HG02840 (cell line): ENCODE results near the gene WDR54.
A peak's percentile ranks its signal among the peaks of the same experiment; 100 is the strongest.

Experiments used
- ATAC-seq: cut with Tn5 transposase; IDR thresholded peaks from one replicate; pipeline ENCODE4 v1.9.1; 2021; ENCODE audit warnings: mild to moderate bottlenecking, moderate library complexity, moderate number of reproducible peaks; ENCODE audit not compliant: unreplicated experiment, low FRiP score

Gene WDR54, protein sequence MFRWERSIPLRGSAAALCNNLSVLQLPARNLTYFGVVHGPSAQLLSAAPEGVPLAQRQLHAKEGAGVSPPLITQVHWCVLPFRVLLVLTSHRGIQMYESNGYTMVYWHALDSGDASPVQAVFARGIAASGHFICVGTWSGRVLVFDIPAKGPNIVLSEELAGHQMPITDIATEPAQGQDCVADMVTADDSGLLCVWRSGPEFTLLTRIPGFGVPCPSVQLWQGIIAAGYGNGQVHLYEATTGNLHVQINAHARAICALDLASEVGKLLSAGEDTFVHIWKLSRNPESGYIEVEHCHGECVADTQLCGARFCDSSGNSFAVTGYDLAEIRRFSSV

GRCh38 chr2:74421221-74421870, at the start of gene WDR54, which contains the start of gene C2orf81:
Gene WDR54, plus strand, starts transcription at chr2:74421730. Its CDS starts 424 bp downstream, at chr2:74422154.
Gene C2orf81, minus strand, starts transcription at chr2:74421619. Its CDS starts 59 bp downstream, at chr2:74421560.
- peak; percentile 92 for ATAC-seq

- ATAC-seq, result no peak
Measured at GRCh38 chr2:74372674-74373073, 48.9 kb upstream of the WDR54 start.

GRCh38 chr2:74373221-74373676, 48.3 kb upstream of the WDR54 start:
- ATAC-seq, result no peak

DNA sequence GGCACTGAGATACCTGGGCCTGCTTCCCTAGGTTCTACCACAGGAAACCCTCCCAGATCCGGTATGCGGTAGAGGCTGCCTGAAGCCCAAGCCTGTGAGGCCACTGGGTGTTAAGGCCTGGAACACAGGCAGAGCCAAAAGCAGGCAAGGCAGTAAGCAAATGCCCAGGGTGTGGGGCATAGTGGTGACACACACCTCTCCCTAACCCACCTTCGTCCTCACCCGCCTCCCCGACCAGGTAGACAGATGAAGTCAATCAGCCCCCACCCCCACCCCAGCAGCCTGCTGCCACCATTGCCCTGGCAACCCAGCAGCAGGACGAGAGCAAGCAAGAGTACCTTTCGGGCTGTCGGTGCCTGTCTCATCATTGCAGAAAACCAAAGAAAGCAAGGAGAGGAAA, 47.5 kb upstream of the WDR54 start:
- ATAC-seq, result no peak

DNA sequence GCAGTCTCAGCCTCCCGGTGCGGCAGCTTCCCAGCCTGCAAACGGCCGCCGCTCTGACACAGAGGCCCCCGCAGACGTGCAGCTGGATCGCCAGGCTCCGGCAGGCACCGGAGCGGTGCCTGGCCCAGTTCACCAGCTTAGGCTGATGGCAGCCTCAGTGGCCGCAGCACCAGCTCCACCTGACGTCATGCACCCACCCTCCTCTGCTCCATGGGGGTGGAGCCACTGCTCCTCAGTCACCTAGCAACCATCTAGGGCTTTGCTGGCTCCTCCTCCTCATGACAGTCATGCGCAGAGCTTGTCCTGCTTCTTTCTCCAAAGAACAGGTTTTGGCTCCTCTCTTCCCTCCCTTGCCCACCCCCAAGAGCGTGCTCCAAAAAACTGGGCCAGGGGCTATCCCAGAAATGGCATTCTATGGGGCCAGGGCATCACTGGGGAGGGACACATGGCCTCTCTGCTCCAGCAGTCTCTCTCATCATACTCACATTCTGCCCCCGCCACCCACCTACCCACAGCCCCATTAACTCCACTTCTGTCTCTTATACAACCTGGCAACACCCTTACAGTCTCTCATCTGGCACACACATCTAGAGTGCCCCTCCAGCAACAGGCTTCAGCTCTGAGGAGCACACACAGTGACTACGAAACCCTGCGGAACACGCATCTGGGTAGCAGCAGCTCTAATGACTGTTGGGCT, 46.9 kb upstream of the WDR54 start:
- no peak for ATAC-seq

DNA sequence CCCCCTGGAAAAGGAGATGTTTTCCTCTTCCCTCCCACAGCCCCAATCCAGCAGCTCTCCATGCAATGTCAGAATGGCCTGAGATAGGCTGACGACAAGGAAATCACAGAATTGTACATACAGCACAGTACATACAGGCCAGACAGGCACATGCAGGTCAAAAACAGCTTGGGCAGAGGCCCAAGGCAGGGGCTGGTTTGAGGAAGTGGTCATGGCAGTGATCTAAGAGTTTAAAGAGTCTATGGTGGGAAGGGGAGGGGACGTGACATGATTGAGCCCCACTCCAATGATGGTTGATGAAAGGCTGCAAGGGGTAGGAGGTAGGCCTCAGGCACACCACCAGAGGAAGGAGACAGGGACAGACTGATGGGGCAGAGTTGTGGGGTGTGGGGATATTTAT, 45.7 kb upstream of the WDR54 start:
- ATAC-seq, result no peak

DNA sequence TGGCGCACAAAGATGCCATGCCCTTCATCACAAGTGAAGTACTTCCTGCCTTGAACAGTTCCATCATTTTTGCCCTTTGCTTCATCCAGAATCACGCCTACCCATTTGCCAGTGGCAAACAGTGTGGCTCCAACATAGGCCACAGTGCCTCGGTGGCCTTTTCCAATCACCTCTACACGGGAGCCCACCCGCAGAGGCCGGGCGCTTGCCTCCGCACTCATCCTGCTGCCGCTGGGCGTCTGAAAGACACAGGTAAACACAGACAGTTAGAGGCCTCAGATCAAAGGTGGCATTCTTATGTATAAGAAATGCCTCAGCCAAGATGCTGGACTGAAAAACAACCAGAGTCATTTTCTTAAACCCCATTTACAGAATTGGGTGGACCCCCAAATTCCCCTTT, 43.5 kb upstream of the WDR54 start:
- no peak for ATAC-seq

DNA sequence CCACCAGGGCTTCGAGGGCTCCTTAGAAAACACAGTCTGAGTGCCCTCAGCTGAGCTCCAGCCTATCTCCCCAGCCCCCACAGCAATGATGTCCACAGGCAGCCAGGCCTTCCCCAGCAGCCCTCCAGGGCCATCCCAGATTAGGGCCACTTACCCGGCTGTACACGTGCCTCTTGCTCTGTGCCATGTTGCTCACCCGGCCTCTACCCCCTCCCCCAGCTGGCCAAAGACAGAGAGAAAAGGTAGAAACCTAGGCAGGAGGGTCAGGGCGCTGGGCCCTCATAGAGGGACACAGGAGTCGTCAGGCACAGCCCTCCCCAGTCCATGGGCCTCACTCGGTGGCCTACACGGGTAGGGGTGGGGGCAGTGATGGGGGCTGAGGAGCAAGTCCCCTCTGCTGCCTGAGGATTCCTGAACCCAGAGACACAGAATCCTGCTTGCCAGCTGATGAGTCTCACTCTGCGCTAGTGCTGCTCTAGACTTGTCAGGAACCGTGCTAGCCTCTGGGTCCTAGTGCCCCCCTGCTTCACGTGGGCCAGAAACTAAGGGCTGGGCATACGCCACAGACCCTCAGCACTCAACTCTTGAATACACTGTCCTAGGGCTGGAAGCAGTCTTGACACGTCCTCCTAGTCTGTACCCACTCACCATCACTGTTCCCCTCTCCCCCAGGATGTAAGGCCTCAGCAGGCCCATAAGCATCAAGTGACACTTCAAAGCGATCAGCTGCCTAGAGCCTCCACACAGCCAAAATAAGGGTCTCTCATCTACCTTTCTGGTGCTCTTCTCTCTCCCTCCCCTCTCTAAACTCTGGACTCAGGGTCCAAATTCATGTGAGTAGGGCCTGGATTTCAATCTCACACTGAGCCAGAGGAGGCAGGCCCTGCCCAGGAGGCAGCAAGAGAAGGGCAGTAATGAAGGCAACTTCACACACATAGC, 41.4 kb upstream of the WDR54 start, which contains the start of gene DCTN1:
DCTN1 (minus strand) TSS at position 461 of the 939 bp plus-strand sequence; CDS start at position 187, 274 bp downstream.
- no peak for ATAC-seq

DNA sequence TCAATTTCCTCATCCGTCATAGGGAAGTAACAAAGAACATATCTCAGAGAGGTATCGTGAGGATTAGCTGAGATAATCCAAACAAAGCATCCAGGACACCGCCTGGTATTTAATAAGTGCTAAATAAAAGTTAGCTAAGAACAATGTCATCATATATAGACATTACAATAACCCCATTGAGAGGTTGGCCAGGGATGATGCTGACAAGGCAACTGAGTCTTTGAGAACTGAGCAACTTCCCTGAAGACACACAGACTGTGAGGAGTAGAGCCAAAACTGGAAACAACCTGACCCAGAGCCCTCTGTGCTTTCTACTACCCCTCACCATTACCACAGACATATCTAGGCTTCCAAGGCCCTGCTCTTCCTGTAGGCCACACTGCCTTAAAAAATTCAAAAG, 39.8 kb upstream of the WDR54 start:
- ATAC-seq, result no peak

GRCh38 chr2:74383254-74383653, 38.3 kb upstream of the WDR54 start:
- no peak for ATAC-seq

- no peak for ATAC-seq
Measured at GRCh38 chr2:74384051-74384450, 37.5 kb upstream of the WDR54 start.

DNA sequence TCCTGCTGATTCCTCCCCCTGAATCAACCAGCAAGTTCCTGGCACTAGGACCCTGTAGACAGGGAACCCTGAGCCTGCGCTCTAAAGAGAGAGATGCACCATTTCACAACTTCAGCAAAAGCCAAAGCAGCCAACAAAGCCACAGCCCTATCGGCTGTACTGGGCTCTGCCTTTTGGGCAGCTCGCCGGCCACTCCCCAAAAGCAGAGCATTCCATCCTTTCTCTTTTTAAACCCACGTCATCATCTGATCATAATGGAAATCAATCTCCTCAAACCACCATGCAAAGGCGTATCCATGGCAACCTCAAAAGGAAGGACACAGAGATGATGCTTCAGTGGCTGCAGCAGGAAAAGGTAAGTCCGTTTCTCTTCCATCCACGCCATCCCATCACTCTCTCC, 36.1 kb upstream of the WDR54 start:
- no peak for ATAC-seq

GRCh38 chr2:74387346-74387745, 34.2 kb upstream of the WDR54 start:
- no peak for ATAC-seq

GRCh38 chr2:74390606-74391005, 30.9 kb upstream of the WDR54 start:
- no peak for ATAC-seq

DNA sequence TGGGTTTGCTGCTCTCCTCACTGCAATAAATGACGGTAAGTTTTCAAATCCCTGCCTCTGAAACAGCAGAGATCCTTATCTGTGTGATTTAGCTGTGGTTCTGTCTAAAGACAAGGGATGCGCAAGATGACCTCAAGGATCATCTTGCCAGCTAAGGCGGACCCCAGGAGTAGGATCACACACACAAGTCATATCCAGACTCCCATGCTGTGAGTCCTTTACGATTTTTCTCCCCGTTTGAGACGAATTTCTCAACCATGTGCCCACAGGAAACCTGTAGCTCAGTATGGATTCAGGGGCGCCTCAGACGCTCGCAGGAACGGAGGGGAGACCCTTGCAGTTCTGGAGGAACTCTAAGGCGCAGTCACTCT, 30.3 kb upstream of the WDR54 start:
- ATAC-seq, result peak; percentile 8

DNA sequence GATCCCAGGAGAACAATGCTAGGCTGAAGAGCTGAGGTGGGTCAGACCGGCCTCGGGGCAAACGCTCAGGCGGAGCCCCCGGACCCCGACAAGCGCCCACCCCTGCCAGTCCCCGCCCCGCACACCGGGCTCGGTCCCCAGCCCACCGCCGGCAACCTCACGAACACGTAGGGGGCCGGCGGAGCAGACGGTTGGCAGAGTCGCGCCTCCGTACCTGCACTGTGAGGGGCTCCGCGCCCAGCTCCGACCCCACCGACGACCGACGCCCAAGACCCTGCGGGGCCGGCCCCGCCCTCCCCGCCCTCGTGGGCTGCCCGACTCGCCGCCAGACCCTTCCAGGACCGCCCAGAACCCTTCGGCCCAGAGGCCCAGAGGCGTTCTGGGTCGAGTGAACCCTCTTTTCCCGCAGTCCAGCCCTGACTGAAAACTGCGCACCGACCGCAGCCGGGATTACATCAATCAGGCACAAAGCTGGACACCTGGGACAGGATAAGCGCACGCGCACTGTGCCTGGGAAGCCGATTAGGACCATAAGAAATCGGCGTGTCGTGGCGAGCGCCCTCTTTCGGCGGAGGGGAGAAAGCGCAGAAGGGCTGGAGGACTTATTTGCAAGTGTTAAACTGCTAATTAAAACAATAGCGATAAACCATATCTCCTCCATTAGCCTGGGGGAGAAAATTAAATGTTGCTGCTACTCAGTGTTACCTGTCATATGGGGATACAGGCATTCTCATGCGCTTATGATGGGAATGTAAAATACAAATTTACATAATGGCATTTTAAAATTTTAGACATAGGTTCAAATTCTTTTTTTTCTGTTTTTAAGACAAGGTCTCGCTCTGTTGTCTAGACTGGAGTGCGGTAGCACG, 29.7 kb upstream of the WDR54 start:
- peak; percentile 70 for ATAC-seq

DNA sequence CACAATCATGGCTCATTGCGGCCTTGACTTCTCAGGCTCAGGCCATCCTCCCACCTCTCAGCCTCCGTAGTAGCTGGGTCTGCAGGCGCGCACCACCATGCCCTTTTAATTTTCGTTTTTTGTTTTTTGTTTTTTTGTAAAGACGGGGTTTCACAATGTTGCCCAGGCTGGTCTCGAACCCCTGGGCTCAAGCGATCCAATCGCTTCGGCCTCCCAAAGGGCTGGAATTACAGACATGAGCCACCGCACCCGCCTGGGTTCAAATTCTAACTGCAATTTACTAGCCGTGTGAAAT, 29.1 kb upstream of the WDR54 start:
- ATAC-seq, result no peak

- no peak for ATAC-seq
Measured at GRCh38 chr2:74393525-74393924, 28.0 kb upstream of the WDR54 start.

DNA sequence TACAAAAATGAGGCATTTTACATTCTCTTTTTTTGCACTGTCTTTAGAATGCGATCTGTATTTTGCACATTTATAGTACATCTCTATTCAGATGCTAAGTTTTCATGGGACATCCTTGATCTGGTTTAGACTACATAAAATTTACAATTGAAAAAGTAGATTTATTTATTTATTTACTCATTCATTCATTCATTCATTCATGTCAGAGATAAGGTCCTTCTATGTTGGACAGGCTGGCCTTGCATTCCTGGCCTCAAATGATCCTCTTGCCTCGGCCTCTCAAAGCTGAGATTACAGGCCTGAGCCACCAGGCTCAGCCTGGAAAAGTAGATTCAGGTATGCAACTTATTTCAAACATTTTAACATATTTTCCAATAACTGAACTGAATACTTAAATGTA, 25.4 kb upstream of the WDR54 start:
- ATAC-seq, result no peak
